ENCODE measurements around the gene RSPRY1.

Gene RSPRY1

GRCh38 chr16:57244767-57245471, 58.8 kb downstream of the RSPRY1 start, which contains the start of gene ARL2BP:
Gene ARL2BP (plus strand): TSS chr16:57245259. CDS start chr16:57245368, 109 bp downstream.
- DNase-seq (ENCODE audit: insufficient read length, low spot score) (peak; percentile 64), FAIRE-seq (no peak)
- no peak for TF ChIP-seq CTCF (IDR thresholded peaks at IDR 0.05; ENCODE audit: insufficient read depth, missing control alignments)

DNA sequence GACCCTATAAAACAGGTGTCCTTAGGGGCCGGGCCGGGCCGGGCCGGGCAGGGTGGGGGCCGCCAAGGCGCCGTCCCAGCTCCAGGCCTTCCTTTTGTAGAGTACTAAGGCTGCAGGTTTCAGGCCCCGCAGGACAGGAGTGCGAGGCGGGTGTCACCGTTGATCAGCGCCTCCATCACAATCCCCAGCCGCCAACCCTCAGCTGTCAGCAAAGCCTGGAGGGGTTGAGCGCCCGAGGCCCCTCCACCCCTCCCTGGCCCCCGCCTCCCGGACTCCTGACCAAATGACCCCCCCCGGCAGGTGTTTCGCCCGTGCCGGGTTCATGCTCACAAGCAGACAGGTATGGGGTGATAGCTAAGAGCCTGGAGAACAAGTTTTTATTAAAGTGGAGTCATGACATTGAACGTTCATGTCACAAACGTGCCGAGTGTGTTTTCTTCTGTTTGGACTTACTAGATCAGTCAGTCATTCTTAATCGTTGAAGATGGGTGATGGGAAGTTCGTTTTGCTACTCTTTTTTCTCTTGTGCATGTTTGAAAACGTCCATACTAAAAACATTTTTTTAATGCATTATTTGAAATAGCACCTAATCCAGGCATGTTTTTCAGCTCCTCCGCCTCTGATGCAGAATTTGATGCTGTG, 59.5 kb downstream of the RSPRY1 start:
- no peak for FAIRE-seq
- DNase-seq (ENCODE audit: insufficient read length, low spot score) = no peak
- TF ChIP-seq CTCF (IDR thresholded peaks at IDR 0.05; ENCODE audit: insufficient read depth, missing control alignments) = no peak

DNA sequence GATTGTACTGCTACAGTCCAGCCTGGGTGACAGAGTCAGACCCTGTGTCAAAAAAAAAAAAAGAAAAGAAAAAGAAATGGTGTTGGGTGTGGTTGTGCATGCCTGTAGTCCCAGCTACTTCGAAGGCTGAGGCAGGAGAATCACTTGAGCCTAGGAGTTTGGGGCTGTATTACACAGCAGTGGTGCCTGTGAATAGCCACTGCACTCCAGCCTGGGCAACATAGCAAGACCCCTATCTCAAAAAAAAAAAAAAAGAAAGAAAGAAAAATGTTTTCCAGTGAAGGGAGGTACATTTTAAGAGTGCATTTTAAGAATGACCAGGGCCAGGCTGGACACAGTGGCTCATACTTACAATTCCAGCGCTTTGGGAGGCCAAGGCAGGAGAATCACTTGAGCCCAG, 65.2 kb downstream of the RSPRY1 start:
- DNase-seq (ENCODE audit: insufficient read length, low spot score) (no peak), FAIRE-seq (no peak)
- TF ChIP-seq CTCF (IDR thresholded peaks at IDR 0.05; ENCODE audit: insufficient read depth, missing control alignments) = no peak

DNA sequence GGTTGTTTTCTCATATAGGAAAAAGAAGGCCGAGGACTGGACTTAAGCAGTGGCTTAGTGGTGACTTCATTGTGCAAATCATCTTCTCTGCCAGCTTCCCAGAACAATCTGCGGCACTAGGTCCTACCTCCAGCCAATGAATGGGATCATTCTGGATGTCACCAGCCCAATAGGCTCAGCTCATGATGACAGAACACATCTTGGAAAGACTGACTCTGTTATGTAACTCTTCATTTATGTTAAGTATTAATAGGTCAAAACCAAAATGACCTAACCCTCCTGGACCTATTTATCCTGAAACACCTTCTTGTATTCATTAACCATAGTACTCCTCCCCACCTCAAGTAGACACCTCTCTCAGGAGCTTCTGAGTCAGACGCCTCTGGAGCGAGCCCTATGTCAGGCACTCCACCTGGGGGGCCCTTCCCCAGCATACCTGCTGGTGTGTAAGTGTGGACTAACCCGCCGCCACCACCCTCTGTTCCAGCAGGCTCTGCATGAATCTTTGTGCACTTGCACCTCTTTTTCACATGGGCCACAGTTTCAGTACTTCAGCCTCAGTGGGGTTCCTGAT, 66.1 kb downstream of the RSPRY1 start:
- no peak for TF ChIP-seq CTCF (IDR thresholded peaks at IDR 0.05; ENCODE audit: insufficient read depth, missing control alignments)
- FAIRE-seq = no peak
- DNase-seq (ENCODE audit: insufficient read length, low spot score) = no peak

GRCh38 chr16:57253466-57253865, 67.3 kb downstream of the RSPRY1 start:
- no peak for DNase-seq (ENCODE audit: insufficient read length, low spot score)
- no peak for TF ChIP-seq CTCF (IDR thresholded peaks at IDR 0.05; ENCODE audit: insufficient read depth, missing control alignments)
- FAIRE-seq = no peak

GRCh38 chr16:57255686-57256415, 69.7 kb downstream of the RSPRY1 start:
- TF ChIP-seq CTCF (IDR thresholded peaks at IDR 0.05; ENCODE audit: insufficient read depth, missing control alignments) = no peak
- DNase-seq (ENCODE audit: insufficient read length, low spot score) (no peak), FAIRE-seq (no peak)

Data from D721Med (cell line).